T-cell (primary cell): ENCODE measurements around the gene TMEM253. TPM values are rescaled to one million over a fixed set of nuclear protein-coding genes. Genes with fewer than 3 reads are reported as not detected.
A peak's percentile ranks its signal among the peaks of the same experiment; 100 is the strongest.

Experiments
- ATAC-seq, 4 experiments: fragments of 200-7000 bp in 3 of 4; fragments of 150-1000 bp in 1 of 4; cut with Tn5 transposase; replicated peaks in 1 of 4; 1 replicate in 3 of 4; 2 replicates in 1 of 4; pipeline ENCODE4 v1.10.0; 2021; ENCODE audit warnings: moderate library complexity in 3 of 4, mild to moderate bottlenecking in 2 of 4, moderate number of reproducible peaks in 1 of 4
- CTCF ChIA-PET, 2 donors: fragments of 300-600 bp; sonication (Branson Sonifier 250); formaldehyde crosslinking; loops; one replicate each; lab custom pipeline; 2022; ENCODE audit warnings: antibody characterized with exemption in 2 of 2; lab: Charles Lee
- POLR2A ChIA-PET, 2 donors: fragments of 300-600 bp; sonication (Branson Sonifier 250); formaldehyde crosslinking; loops; one replicate each; lab custom pipeline; 2022; ENCODE audit warnings: antibody characterized with exemption in 2 of 2; lab: Charles Lee
- DNase-seq, 35 experiments: peaks; one replicate each; pipeline versions ENCODE4 v3.0.0 to v3.0.0-alpha.2; 2013 to 2023
- H3K27ac ChIP-seq: one replicate; pipeline ENCODE4 v1.5.1; 2013; ENCODE audit warnings: low read length
- H3K27me3 ChIP-seq, 2 experiments: replicated peaks in 1 of 2; 1 replicate in 1 of 2; 2 replicates in 1 of 2; pipeline versions ENCODE4 v1.6.1 to v1.7.0; 2013; ENCODE audit warnings: low read length in 1 of 2, mixed read lengths in 1 of 2; ENCODE audit not compliant: control insufficient read depth in 2 of 2, insufficient read depth in 2 of 2; ENCODE audit errors: extremely low read depth in 1 of 2
- H3K36me3 ChIP-seq, 2 donors: 1 replicate in 1 of 2; 2 replicates in 1 of 2; pipeline versions ENCODE4 v1.6.1 to v1.7.0; 2013; ENCODE audit warnings: low read length in 1 of 2; ENCODE audit not compliant: control insufficient read depth in 2 of 2, insufficient read depth in 1 of 2; ENCODE audit errors: extremely low read depth in 1 of 2
- H3K4me1 ChIP-seq, 2 experiments: 1 replicate in 1 of 2; 2 replicates in 1 of 2; pipeline versions ENCODE4 v1.6.1 to v1.7.0; 2013; ENCODE audit warnings: low read length in 2 of 2, mixed read lengths in 1 of 2; ENCODE audit not compliant: insufficient read depth in 2 of 2, control insufficient read depth in 1 of 2; ENCODE audit errors: extremely low read depth in 1 of 2
- H3K4me3 ChIP-seq, 2 donors: 1 replicate in 1 of 2; 2 replicates in 1 of 2; pipeline versions ENCODE4 v1.5.1 to v1.7.0; 2013; ENCODE audit warnings: mild to moderate bottlenecking in 2 of 2, low read length in 1 of 2, moderate library complexity in 1 of 2; ENCODE audit not compliant: control insufficient read depth in 1 of 2; ENCODE audit errors: extremely low read depth in 1 of 2
- H3K9me3 ChIP-seq: 2 replicates; pipeline ENCODE4 v1.7.0; 2013
- H3K27ac Mint-ChIP-seq, 2 donors: one replicate each; pipeline ENCODE4 v1.8.0; 2020 to 2021; ENCODE audit warnings: mild to moderate bottlenecking in 2 of 2, mixed read lengths in 2 of 2
- H3K27me3 Mint-ChIP-seq, 2 donors: one replicate each; pipeline ENCODE4 v1.8.0; 2021 to 2022; ENCODE audit warnings: mixed read lengths in 2 of 2
- H3K36me3 Mint-ChIP-seq: one replicate; pipeline ENCODE4 v1.8.0; 2021; ENCODE audit warnings: mixed read lengths
- H3K4me1 Mint-ChIP-seq, 3 donors: one replicate each; pipeline ENCODE4 v1.8.0; 2020 to 2022; ENCODE audit warnings: mixed read lengths in 3 of 3, mild to moderate bottlenecking in 1 of 3
- H3K4me3 Mint-ChIP-seq, 3 donors: one replicate each; pipeline ENCODE4 v1.8.0; 2020 to 2022; ENCODE audit warnings: mild to moderate bottlenecking in 3 of 3, mixed read lengths in 3 of 3, moderate library complexity in 3 of 3
- H3K9me3 Mint-ChIP-seq, 3 donors: one replicate each; pipeline ENCODE4 v1.8.0; 2020 to 2022; ENCODE audit warnings: mixed read lengths in 3 of 3
- WGBS: methylation state at CpG from one replicate; pipeline ENCODE4 v1.1.5; 2013; ENCODE audit warnings: missing lambda C conversion rate; ENCODE audit not compliant: insufficient coverage; 5-methylcytosine and 5-hydroxymethylcytosine counted together
- total RNA-seq, 35 experiments: library from RNA in 6 of 35; stranded (reverse) in 6 of 35; fragments of 120-200 nt in 1 of 35; gene quantifications; one replicate each; pipeline versions ENCODE4 v1.2.1 to v1.2.4 and lab custom pipeline; 2013 to 2026

Gene TMEM253
- total RNA-seq, 5 donors from 2014 or later (not counting 1 experiment from before 2014, with no cell fraction given), result 0.49 TPM; not detected in 4

DNA sequence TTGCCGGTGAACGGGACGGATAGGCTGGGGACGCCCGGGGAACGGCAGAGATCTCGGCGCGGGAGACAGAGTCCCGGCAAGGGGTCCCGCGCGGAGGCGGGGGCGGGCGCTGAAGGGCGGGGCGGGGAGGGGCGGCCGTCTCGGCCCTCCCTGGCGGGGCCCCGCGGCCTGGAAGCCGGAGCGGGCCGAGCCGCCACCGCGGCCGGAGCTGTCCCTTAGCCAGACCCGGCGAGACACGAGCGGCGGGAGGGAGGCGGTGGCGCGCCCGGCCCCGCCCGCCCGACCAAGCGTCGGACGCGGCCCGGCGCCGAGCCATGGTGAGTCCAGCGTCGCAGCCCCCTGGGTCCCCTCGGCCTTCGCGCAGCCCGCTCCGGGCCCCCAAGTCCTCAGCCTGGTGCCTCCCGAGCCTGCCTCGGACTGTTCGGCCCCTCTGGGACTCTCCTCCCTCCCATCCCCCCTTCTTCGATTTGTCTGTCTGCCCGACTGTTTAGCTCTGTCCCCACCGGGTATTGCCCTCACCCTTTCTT lies 30.7 kb upstream of the TMEM253 start, which contains the start of gene ARHGEF40:
Gene ARHGEF40 (plus strand): TSS at position 222 of the 527 bp plus-strand sequence. CDS start 93 bp downstream, at position 315.
- Histone ChIP-seq H3K27me3 (peaks cover 7 to 69% of the 10 kb centered on the region in 2 experiments), H3K4me3 (peak within 1 kb of the TSS; percentile 46 to 63), H3K9me3 (no peaks in the 10 kb centered on the region), H3K36me3 (no peaks in the 10 kb centered on the region), H3K27ac (no peak within 1 kb of the TSS), H3K4me1 (peaks cover 7 to 35% of the 10 kb centered on the region in 2 experiments)
- peak in 3 of 4 experiments; percentile 8 to 16 (median 10) for ATAC-seq
- Mint-ChIP-seq H3K36me3 (no peaks in the 10 kb centered on the region), H3K4me3 (peak within 1 kb of the TSS; percentile 74 to 84 (median 76)), H3K9me3 (no peaks in the 10 kb centered on the region), H3K27ac (peak within 1 kb of the TSS; percentile 31 to 34), H3K27me3 (peaks cover 61 to 74% of the 10 kb centered on the region in 2 donors), H3K4me1 (peaks cover 29 to 41% (median 38%) of the 10 kb centered on the region in 3 donors)
- ChIA-PET POLR2A (no interaction called here), CTCF (interaction anchor here (0.9 to 3.4 kb wide), 8 partner anchors 17 to 55 kb away, joined by 3 to 23 read pairs (median 4); no protein-coding TSS in a partner anchor)
- under 1% methylated on average over 62 of the region's 63 CpGs for WGBS
- peak in 6 of 35 experiments; percentile 9 to 48 (median 24) for DNase-seq

DNA sequence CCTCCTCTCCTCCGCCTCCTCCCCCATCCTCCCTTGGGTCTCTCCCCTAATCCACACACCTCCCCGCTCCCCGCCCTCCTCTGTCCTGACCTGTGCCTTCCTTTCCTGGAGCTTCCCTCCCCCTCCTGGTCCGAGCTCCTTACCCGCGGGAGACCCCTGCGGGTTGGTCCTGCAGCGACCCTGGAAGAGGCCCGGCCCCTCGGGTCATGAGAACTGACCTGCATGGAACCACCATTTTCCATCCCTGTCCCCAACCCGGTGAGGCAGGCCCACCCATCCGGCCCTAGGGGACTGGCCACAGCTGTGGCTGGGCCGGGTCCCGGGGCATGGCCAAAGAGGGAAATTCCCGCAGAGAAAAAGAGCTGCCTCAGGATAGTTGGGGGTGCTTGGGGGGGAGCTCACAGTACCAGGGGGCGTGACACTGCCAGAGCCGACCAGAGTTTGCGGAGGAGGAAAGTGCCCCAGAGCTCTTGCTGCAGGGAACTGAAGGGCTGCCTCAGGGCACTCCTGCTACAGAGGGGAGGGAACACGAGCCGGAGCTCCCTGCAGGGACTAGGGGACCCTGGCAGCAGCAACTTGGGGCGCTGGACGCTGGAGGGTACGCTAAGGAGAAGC lies 30.1 kb upstream of the TMEM253 start:
- no peaks in the 10 kb centered on the region for H3K9me3 Mint-ChIP-seq
- no peaks in the 10 kb centered on the region for H3K36me3 ChIP-seq
- peaks cover 7 to 35% of the 10 kb centered on the region in 2 experiments for H3K4me1 ChIP-seq
- peaks cover 55 to 69% of the 10 kb centered on the region in 2 donors for H3K27me3 Mint-ChIP-seq
- peak overlapping the region in 1 of 2 donors; percentile 31 for H3K27ac Mint-ChIP-seq
- 2% methylated on average over 20 of the region's 23 CpGs for WGBS
- ChIA-PET POLR2A (interaction anchor here in 1 of 2 donors (0.5 kb wide), 1 partner anchor 41 kb away, joined by 3 read pairs; no protein-coding TSS in a partner anchor), CTCF (interaction anchor here (0.7 to 3.4 kb wide), 11 partner anchors 17 to 62 kb away, joined by 3 to 23 read pairs (median 4); no protein-coding TSS in a partner anchor)
- ATAC-seq (peak; percentile 21 to 38 (median 27)), DNase-seq (peak in 6 of 35 experiments; percentile 14 to 51 (median 18))
- H3K27me3 ChIP-seq, result peaks cover 7 to 71% of the 10 kb centered on the region in 2 experiments
- no peaks in the 10 kb centered on the region for H3K36me3 Mint-ChIP-seq
- peak overlapping the region; percentile 74 to 84 (median 76) for H3K4me3 Mint-ChIP-seq
- no peaks in the 10 kb centered on the region for H3K9me3 ChIP-seq
- no peak overlapping the region for H3K27ac ChIP-seq
- peaks cover 29 to 41% (median 38%) of the 10 kb centered on the region in 3 donors for H3K4me1 Mint-ChIP-seq
- peak overlapping the region; percentile 46 to 63 for H3K4me3 ChIP-seq

DNA sequence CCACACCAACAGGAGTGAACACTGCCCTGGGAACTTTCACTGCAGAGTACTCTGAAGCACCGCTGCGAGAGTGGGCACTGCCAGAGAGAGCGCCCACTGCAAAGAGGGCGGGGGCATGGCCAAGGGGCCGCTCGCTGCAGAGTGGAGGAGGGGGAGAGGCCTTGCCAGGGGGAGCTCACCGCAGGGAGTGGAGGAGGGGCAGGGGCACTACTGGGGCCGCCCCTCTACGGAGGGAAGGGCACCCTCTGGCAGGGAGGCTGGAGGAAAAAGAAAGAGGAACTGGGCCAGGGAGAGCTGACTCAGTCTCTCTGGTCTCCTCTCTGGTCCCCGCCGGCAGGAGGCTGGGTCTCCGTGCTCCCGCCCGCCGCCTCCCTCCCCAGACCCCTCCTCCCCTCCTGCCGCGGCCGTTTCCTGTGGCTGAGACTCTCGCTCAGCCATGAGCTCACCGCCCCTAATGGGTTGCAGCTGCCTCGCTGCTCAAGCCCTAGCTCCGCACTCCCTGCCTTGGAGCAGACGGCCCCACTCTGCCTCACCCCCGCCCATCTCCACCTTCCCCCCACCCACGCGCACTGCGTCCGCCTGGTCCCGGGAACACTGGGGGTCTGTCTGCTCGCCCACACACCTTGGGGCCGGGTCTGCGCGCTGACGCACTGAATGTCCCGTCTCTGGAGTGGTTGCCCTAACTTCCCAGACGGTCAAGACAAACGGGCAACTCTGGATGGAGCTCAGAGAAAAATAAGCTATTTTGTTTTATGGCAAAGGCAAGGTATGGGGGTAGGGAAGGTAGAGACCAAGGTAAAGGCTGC lies 29.4 kb upstream of the TMEM253 start:
- Histone ChIP-seq H3K4me1 (peaks cover 7 to 35% of the 10 kb centered on the region in 2 experiments), H3K27ac (no peak overlapping the region), H3K9me3 (no peaks in the 10 kb centered on the region), H3K4me3 (peak overlapping the region; percentile 46 to 63), H3K27me3 (peaks cover 7 to 68% of the 10 kb centered on the region in 2 experiments), H3K36me3 (no peaks in the 10 kb centered on the region)
- DNase-seq (peak in 13 of 35 experiments; percentile 8 to 53 (median 30)), ATAC-seq (peak; percentile 31 to 44 (median 40))
- POLR2A ChIA-PET, result interaction anchor here (0.6 kb wide), 3 partner anchors 13 to 353 kb away, joined by 5 to 8 read pairs (median 5); no protein-coding TSS in a partner anchor
- Mint-ChIP-seq H3K4me1 (peaks cover 29 to 41% (median 38%) of the 10 kb centered on the region in 3 donors), H3K36me3 (no peaks in the 10 kb centered on the region), H3K27me3 (peaks cover 54 to 64% of the 10 kb centered on the region in 2 donors), H3K9me3 (no peaks in the 10 kb centered on the region), H3K27ac (no peak overlapping the region), H3K4me3 (peak overlapping the region; percentile 74 to 84 (median 76))
- CTCF ChIA-PET, result interaction anchor here (0.6 to 3.4 kb wide), 15 partner anchors 13 to 1915 kb away, joined by 3 to 23 read pairs (median 4); partner anchors contain the start of gene RNASE8 (in 1 of the 2)
- 1% methylated on average over 28 of the region's 37 CpGs for WGBS

DNA sequence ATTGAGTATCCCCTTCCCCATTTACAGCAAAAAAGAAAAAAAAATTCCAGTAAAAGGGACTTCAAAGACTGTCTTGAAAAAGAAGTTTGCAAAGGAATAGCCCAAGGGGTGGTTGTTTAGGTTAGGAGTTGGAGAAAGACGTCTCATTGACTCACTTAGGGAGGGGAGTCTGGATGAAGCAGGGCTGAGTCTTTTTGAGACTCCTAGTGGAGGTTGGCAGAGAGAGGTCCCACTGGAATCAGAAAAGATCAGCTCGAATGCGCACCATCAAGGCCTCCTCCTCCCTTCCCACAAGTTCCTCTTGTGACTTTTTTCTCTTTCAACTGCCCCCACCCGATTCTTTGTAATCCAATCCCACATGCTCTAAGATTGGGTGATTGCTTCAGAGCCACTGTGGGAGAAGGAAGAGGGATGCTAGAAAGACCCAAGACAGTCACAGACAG lies 28.8 kb upstream of the TMEM253 start:
- Histone ChIP-seq H3K4me1 (peaks cover 7 to 35% of the 10 kb centered on the region in 2 experiments), H3K9me3 (no peaks in the 10 kb centered on the region), H3K27ac (no peak overlapping the region), H3K27me3 (peaks cover 7 to 68% of the 10 kb centered on the region in 2 experiments), H3K4me3 (no peak overlapping the region), H3K36me3 (no peaks in the 10 kb centered on the region)
- DNase-seq (no peak), ATAC-seq (no peak)
- WGBS, result no CpG with 5 or more reads among the region's 4 CpGs
- Mint-ChIP-seq H3K4me3 (peak overlapping the region; percentile 5 to 84 (median 74)), H3K27ac (no peak overlapping the region), H3K27me3 (peaks cover 48 to 58% of the 10 kb centered on the region in 2 donors), H3K4me1 (peaks cover 29 to 41% (median 38%) of the 10 kb centered on the region in 3 donors), H3K36me3 (no peaks in the 10 kb centered on the region), H3K9me3 (no peaks in the 10 kb centered on the region)
- ChIA-PET POLR2A (interaction anchor here (0.6 kb wide), 3 partner anchors 12 to 354 kb away, joined by 5 to 8 read pairs (median 5); no protein-coding TSS in a partner anchor), CTCF (interaction anchor here (0.6 to 3.4 kb wide), 9 partner anchors 14 to 1914 kb away, joined by 3 to 23 read pairs (median 6); partner anchors contain the start of gene RNASE8 (in 1 of the 2))

DNA sequence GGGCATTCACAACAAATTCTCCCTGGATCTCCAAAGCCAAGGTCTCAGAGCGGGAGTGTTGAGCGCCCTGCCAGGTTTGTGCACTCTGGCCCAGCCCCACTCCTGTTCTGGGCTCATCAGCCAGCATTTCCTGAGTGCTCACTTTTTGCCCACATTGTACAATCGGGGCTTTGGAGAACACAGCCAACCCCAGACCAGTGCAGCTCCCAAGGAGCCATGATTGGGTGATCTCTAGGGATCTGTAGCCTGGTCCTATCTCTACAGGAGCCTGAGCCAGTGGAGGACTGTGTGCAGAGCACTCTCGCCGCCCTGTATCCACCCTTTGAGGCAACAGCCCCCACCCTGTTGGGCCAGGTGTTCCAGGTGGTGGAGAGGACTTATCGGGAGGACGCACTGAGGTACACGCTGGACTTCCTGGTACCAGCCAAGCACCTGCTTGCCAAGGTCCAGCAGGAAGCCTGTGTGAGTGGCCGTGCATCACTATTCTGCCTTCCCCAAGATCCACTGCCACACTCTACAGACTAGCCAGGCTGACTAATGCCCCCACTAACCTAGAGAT lies 28.0 kb upstream of the TMEM253 start:
- Mint-ChIP-seq H3K27ac (no peak overlapping the region), H3K27me3 (peaks cover 40 to 51% of the 10 kb centered on the region in 2 donors), H3K9me3 (no peaks in the 10 kb centered on the region), H3K36me3 (no peaks in the 10 kb centered on the region), H3K4me1 (peaks cover 29 to 40% (median 38%) of the 10 kb centered on the region in 3 donors), H3K4me3 (peak overlapping the region in 1 of 3 donors; percentile 84)
- Histone ChIP-seq H3K36me3 (no peaks in the 10 kb centered on the region), H3K4me3 (no peak overlapping the region), H3K27ac (no peak overlapping the region), H3K9me3 (no peaks in the 10 kb centered on the region), H3K27me3 (peaks cover 3 to 66% of the 10 kb centered on the region in 2 experiments), H3K4me1 (peaks cover 7 to 35% of the 10 kb centered on the region in 2 experiments)
- WGBS, result 76% methylated on average over 4 of the region's 9 CpGs
- ATAC-seq (no peak), DNase-seq (no peak)
- ChIA-PET CTCF (interaction anchor here (0.6 to 3.4 kb wide), 3 partner anchors 15 to 28 kb away, joined by 3 to 23 read pairs (median 4); partner anchors contain the start of gene TMEM253 (in 1 of the 2)), POLR2A (no interaction called here)
